Measurements from ENCODE around the gene RBM3. TPM values are rescaled to one million over a fixed set of nuclear protein-coding genes. Genes with fewer than 3 reads are reported as not detected.

Gene RBM3
- polyA plus RNA-seq, 1 of the 3 experiments (the other 2 are of a cell fraction), result 183 TPM

- H3K4me1 ChIP-seq (ENCODE audit: control insufficient read depth in 1 of 2, insufficient read depth in 2 of 2, low read depth in 1 of 2, low read length in 1 of 2), result no peaks in the 10 kb centered on the region
- ChIA-PET CTCF (no interaction called here), POLR2A (no interaction called here)
- H4K20me1 ChIP-seq (ENCODE audit: insufficient read depth), result no peaks in the 10 kb centered on the region
- H3F3A ChIP-seq (replicated peaks; ENCODE audit: insufficient read depth), result no peaks in the 10 kb centered on the region
- TF ChIP-seq YY1 (IDR thresholded peaks at IDR 0.05; ENCODE audit: low read depth), result peak; percentile 50; the same call in 1 of the 2 replicates
- TF ChIP-seq GATA2 (CRISPR knock-in tag; IDR thresholded peaks at IDR 0.05), result no peak
- peak; percentile 17; the same call in 1 of the 2 replicates for TF ChIP-seq FOSL2 (IDR thresholded peaks at IDR 0.05; ENCODE audit: borderline replicate concordance, low read depth)
- no peak for TF ChIP-seq SIN3A (IDR thresholded peaks at IDR 0.05; ENCODE audit: borderline replicate concordance, low read depth, low read length)
- TF ChIP-seq FOXM1 (IDR thresholded peaks at IDR 0.05; ENCODE audit: low read depth), result no peak
- no peak for TF ChIP-seq TCF12 (IDR thresholded peaks at IDR 0.05)
- no peaks in the 10 kb centered on the region for H3K36me3 ChIP-seq (replicated peaks in 1 of 2; ENCODE audit: control insufficient read depth in 1 of 2, insufficient read depth in 2 of 2, low read length in 1 of 2)
- H3K4me2 ChIP-seq, result no peak overlapping the region
- H3K4me3 ChIP-seq (ENCODE audit: low read depth in 2 of 2, low read length in 1 of 2), result no peak overlapping the region
- H3K79me2 ChIP-seq (ENCODE audit: insufficient read depth), result no peaks in the 10 kb centered on the region
- H3K9me2 ChIP-seq, result no peaks in the 10 kb centered on the region
- H3K27ac ChIP-seq (ENCODE audit: low read depth in 2 of 2, low read length in 1 of 2), result peak overlapping the region in 1 of 2 experiments; percentile 49; a peak in 2 of 4 replicates
- H3K9me3 ChIP-seq, result no peaks in the 10 kb centered on the region
- H3K9ac ChIP-seq, result no peak overlapping the region
- H2AFZ ChIP-seq (ENCODE audit: low read depth), result peak overlapping the region; percentile 48; the same call in 1 of the 2 replicates
- H3K27me3 ChIP-seq (ENCODE audit: insufficient read depth), result no peaks in the 10 kb centered on the region; the same call in 1 of the 2 replicates
- 32% methylated on average over 4 of the region's 5 CpGs for WGBS (ENCODE audit: low lambda C conversion rate)
- DNase-seq, result no peak
Observed at GRCh38 chrX:48531358-48531959, 42.8 kb upstream of the RBM3 start.

- Histone ChIP-seq H3K4me3 (ENCODE audit: low read depth in 2 of 2, low read length in 1 of 2) (no peak overlapping the region), H3K79me2 (ENCODE audit: insufficient read depth) (no peaks in the 10 kb centered on the region), H3K4me1 (ENCODE audit: control insufficient read depth in 1 of 2, insufficient read depth in 2 of 2, low read depth in 1 of 2, low read length in 1 of 2) (no peaks in the 10 kb centered on the region), H3K9me3 (no peaks in the 10 kb centered on the region), H2AFZ (ENCODE audit: low read depth) (peak overlapping the region; percentile 48; the same call in 1 of the 2 replicates), H3K36me3 (replicated peaks in 1 of 2; ENCODE audit: control insufficient read depth in 1 of 2, insufficient read depth in 2 of 2, low read length in 1 of 2) (no peaks in the 10 kb centered on the region), H3K27ac (ENCODE audit: low read depth in 2 of 2, low read length in 1 of 2) (peak overlapping the region in 1 of 2 experiments; percentile 49; a peak in 2 of 4 replicates), H3K4me2 (no peak overlapping the region), H3K27me3 (ENCODE audit: insufficient read depth) (no peaks in the 10 kb centered on the region; the same call in 1 of the 2 replicates), H3K9ac (no peak overlapping the region), H3F3A (replicated peaks; ENCODE audit: insufficient read depth) (no peaks in the 10 kb centered on the region), H4K20me1 (ENCODE audit: insufficient read depth) (no peaks in the 10 kb centered on the region), H3K9me2 (no peaks in the 10 kb centered on the region)
- TF ChIP-seq REST (IDR thresholded peaks at IDR 0.05; ENCODE audit: low read depth, low read length) (no peak), NFIC (IDR thresholded peaks at IDR 0.05; ENCODE audit: borderline replicate concordance) (no peak), TCF12 (IDR thresholded peaks at IDR 0.05) (no peak), TAF1 (IDR thresholded peaks at IDR 0.05; ENCODE audit: borderline replicate concordance, low read depth, low read length) (no peak), SIN3A (IDR thresholded peaks at IDR 0.05; ENCODE audit: borderline replicate concordance, low read depth, low read length) (no peak), IRF3 (IDR thresholded peaks at IDR 0.05; ENCODE audit: low read depth, low read length) (no peak), RCOR1 (IDR thresholded peaks at IDR 0.05; ENCODE audit: low read length) (no peak), YY1 (IDR thresholded peaks at IDR 0.05; ENCODE audit: low read depth) (no peak)
- DNase-seq, result no peak
- ChIA-PET CTCF (no interaction called here), POLR2A (no interaction called here)
- WGBS (ENCODE audit: low lambda C conversion rate), result 42% methylated on average over 1 of the region's 1 CpG
Observed at GRCh38 chrX:48532161-48532560, 42.1 kb upstream of the RBM3 start.

All from SK-N-SH (cell line).